Activated T-cell treated with anti-CD3 and anti-CD28 coated beads, Interleukin-2, amount 50 U/mL, for 24 hours (primary cell): ENCODE measurements around the gene ZNF622.

Source experiments
- DNase-seq: peaks from one replicate; pipeline ENCODE4 v3.0.0-alpha.2; 2020
- H3K27ac Mint-ChIP-seq: 2 replicates; pipeline ENCODE4 v1.8.0; 2020; ENCODE audit warnings: mild to moderate bottlenecking, mixed read lengths
- H3K27me3 Mint-ChIP-seq: 2 replicates; pipeline ENCODE4 v1.8.0; 2020; ENCODE audit warnings: mixed read lengths
- H3K36me3 Mint-ChIP-seq: 2 replicates; pipeline ENCODE4 v1.8.0; 2020; ENCODE audit warnings: low read depth, mixed read lengths
- H3K4me1 Mint-ChIP-seq: 2 replicates; pipeline ENCODE4 v1.8.0; 2020; ENCODE audit warnings: low read depth, mixed read lengths
- H3K4me3 Mint-ChIP-seq: 2 replicates; pipeline ENCODE4 v1.8.0; 2020; ENCODE audit warnings: mild to moderate bottlenecking, moderate library complexity, mixed read lengths
- H3K9me3 Mint-ChIP-seq: 2 replicates; pipeline ENCODE4 v1.8.0; 2020; ENCODE audit warnings: mixed read lengths

Gene ZNF622

GRCh38 chr5:16465544-16466432 is at the start of gene ZNF622:
ZNF622 (minus strand) TSS chr5:16465800; CDS start chr5:16465665, 135 bp downstream.
- peak; percentile 91 for DNase-seq
- Mint-ChIP-seq H3K4me3 (peak within 1 kb of the TSS; percentile 97), H3K4me1 (peaks cover 79% of the 10 kb centered on the region), H3K36me3 (peaks cover 70% of the 10 kb centered on the region), H3K27ac (peak within 1 kb of the TSS; percentile 94), H3K27me3 (no peaks in the 10 kb centered on the region), H3K9me3 (no peaks in the 10 kb centered on the region)

- no peak overlapping the region for H3K27ac Mint-ChIP-seq
- no peaks in the 10 kb centered on the region for H3K27me3 Mint-ChIP-seq
- H3K4me1 Mint-ChIP-seq: peaks cover 43% of the 10 kb centered on the region
- peaks cover 4% of the 10 kb centered on the region for H3K9me3 Mint-ChIP-seq
- peaks cover 7% of the 10 kb centered on the region for H3K36me3 Mint-ChIP-seq
- no peak for DNase-seq
- H3K4me3 Mint-ChIP-seq: no peak overlapping the region
Observed at GRCh38 chr5:16510098-16510497, 44.5 kb upstream of the ZNF622 start.

GRCh38 chr5:16508730-16509531 is 43.3 kb upstream of the ZNF622 start:
- Mint-ChIP-seq H3K4me1 (peaks cover 47% of the 10 kb centered on the region), H3K4me3 (no peak overlapping the region), H3K27me3 (no peaks in the 10 kb centered on the region), H3K9me3 (peaks cover 4% of the 10 kb centered on the region), H3K27ac (no peak overlapping the region), H3K36me3 (peaks cover 18% of the 10 kb centered on the region)
- DNase-seq: no peak

- DNase-seq: no peak
- Mint-ChIP-seq H3K4me3 (no peak overlapping the region), H3K27ac (no peak overlapping the region), H3K27me3 (no peaks in the 10 kb centered on the region), H3K4me1 (peaks cover 47% of the 10 kb centered on the region), H3K9me3 (peaks cover 4% of the 10 kb centered on the region), H3K36me3 (peaks cover 19% of the 10 kb centered on the region)
Observed at GRCh38 chr5:16507716-16508115, 42.1 kb upstream of the ZNF622 start.

- Mint-ChIP-seq H3K4me1 (peaks cover 31% of the 10 kb centered on the region), H3K4me3 (no peak overlapping the region), H3K27me3 (no peaks in the 10 kb centered on the region), H3K27ac (no peak overlapping the region), H3K9me3 (no peaks in the 10 kb centered on the region), H3K36me3 (peaks cover 19% of the 10 kb centered on the region)
- no peak for DNase-seq
Observed at GRCh38 chr5:16505904-16506303, 40.3 kb upstream of the ZNF622 start.

- no peak overlapping the region for H3K4me3 Mint-ChIP-seq
- H3K27me3 Mint-ChIP-seq: no peaks in the 10 kb centered on the region
- no peak for DNase-seq
- peaks cover 19% of the 10 kb centered on the region for H3K36me3 Mint-ChIP-seq
- H3K27ac Mint-ChIP-seq: no peak overlapping the region
- peaks cover 29% of the 10 kb centered on the region for H3K4me1 Mint-ChIP-seq
- no peaks in the 10 kb centered on the region for H3K9me3 Mint-ChIP-seq
Observed at GRCh38 chr5:16505140-16505891, 39.7 kb upstream of the ZNF622 start.

DNA sequence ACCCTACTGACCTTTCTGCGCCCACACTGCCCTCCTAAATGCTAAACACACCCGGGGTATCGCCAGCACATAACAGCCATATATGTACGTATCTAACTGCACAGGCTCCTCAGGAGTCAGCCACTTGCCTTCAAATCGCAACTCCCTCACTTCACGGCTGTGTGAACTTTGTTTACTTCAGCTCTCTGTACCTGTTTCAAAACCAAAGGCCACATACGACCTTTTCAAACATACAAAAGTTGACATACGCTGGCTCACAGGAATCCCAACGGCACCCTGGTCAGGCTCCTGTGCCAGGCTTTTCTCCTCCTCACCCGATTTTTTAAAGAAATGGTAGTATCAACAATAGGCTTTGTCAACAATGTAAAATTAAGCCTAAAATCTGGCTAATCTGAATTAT is 39.0 kb upstream of the ZNF622 start:
- Mint-ChIP-seq H3K4me3 (no peak overlapping the region), H3K27me3 (no peaks in the 10 kb centered on the region), H3K36me3 (peaks cover 21% of the 10 kb centered on the region), H3K27ac (no peak overlapping the region), H3K9me3 (no peaks in the 10 kb centered on the region), H3K4me1 (peaks cover 25% of the 10 kb centered on the region)
- no peak for DNase-seq

- Mint-ChIP-seq H3K4me1 (peaks cover 15% of the 10 kb centered on the region), H3K27ac (no peak overlapping the region), H3K9me3 (peaks cover 8% of the 10 kb centered on the region), H3K36me3 (peaks cover 33% of the 10 kb centered on the region), H3K4me3 (no peak overlapping the region), H3K27me3 (no peaks in the 10 kb centered on the region)
- no peak for DNase-seq
Observed at GRCh38 chr5:16502866-16503265, 37.3 kb upstream of the ZNF622 start.

DNA sequence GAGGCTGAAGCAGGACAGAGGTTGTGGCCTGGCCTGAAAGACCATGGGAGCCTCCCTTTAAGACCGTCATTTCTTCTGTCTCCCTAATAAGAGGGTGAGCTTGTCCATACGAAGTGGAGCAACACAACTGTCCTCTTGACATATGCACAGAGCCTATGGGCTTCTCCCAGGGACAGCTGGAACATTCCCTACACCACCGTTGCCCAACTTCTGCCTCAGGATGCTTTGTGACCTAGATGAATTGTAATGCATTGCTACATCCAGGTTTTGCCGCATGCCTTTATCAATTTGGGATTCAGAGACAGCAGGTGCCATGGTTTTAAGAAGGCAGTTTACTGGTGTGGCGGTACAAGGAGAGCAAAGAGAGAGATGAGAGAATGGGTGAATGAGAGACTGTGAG is 34.4 kb upstream of the ZNF622 start:
- no peak overlapping the region for H3K27ac Mint-ChIP-seq
- no peak for DNase-seq
- H3K4me1 Mint-ChIP-seq: peaks cover 9% of the 10 kb centered on the region
- H3K27me3 Mint-ChIP-seq: no peaks in the 10 kb centered on the region
- H3K4me3 Mint-ChIP-seq: no peak overlapping the region
- H3K9me3 Mint-ChIP-seq: peaks cover 30% of the 10 kb centered on the region
- H3K36me3 Mint-ChIP-seq: peaks cover 44% of the 10 kb centered on the region

DNA sequence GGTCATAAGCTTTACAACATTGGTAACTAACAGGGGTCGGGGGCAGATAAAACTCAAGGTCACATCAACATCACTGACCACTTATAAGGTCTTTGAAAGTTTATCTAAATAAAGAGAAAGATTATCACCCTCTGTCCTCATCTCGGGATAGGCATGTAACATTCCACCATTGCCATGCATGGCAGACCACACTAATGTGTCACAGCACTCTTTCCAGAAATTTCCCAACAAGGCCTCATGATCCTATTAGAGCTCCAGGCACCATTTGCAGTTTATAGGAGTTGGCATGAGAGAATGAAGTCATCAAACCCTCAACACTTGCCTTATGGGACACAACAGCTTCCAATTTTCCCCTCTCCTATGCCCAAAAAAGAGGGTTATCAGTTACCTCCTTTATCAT is 31.9 kb upstream of the ZNF622 start:
- no peak overlapping the region for H3K4me3 Mint-ChIP-seq
- DNase-seq: no peak
- H3K4me1 Mint-ChIP-seq: peaks cover 17% of the 10 kb centered on the region
- H3K9me3 Mint-ChIP-seq: peaks cover 39% of the 10 kb centered on the region
- no peaks in the 10 kb centered on the region for H3K27me3 Mint-ChIP-seq
- H3K27ac Mint-ChIP-seq: no peak overlapping the region
- peaks cover 42% of the 10 kb centered on the region for H3K36me3 Mint-ChIP-seq

DNA sequence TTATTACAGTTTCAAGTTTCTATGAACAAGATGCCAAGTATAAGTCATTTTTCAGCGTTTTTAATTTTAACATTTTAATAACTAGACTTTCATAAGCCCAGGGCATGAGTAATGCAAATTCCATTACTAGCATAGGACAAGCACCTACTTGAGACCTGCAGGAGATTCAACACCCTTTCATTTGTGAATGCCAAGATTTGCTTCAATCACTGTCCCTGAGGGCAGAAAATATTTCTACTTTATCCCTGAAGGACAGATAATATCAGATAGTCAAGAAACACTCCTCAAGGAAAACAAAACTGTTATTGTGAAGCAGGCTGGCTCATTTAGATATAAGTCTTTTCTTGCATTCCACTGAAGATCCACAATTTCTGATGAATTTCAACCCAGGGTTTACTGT is 27.7 kb upstream of the ZNF622 start:
- no peak for DNase-seq
- Mint-ChIP-seq H3K27me3 (no peaks in the 10 kb centered on the region), H3K36me3 (peaks cover 30% of the 10 kb centered on the region), H3K9me3 (peaks cover 34% of the 10 kb centered on the region), H3K4me1 (peaks cover 36% of the 10 kb centered on the region), H3K4me3 (no peak overlapping the region), H3K27ac (no peak overlapping the region)

DNA sequence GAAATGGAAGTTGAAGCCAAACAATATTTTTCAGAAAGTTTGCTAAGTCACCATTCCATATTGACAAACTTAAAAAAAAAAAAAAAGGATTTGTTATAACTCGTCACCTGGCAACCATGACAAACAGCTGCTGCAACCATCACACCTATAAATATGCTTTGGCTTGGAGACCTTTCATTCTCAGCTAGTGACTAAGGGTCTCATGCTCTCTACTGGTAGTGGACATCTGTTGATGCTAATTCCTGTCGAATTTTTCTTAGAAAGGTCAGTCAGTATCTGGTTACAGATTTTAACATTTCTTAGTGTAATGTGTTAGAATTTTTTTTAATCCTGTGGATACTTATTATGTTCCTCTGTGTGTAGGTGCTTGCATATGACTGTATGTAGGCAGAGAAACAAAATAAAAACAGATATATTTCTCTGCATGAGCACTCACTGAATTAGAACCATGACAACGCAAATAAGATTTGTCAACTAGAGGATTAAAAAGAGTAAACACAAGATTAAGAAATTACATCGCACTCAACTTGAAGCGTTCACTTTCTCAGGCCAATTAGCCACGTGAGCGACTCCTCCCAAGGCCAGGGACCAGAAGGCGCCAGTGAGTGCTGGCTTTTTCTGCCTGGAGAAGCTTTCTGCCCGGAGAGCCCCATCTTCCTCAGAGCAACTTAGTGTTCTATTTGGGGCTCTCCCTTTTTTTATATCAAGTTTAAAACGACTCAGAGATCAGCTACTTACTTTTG is 27.0 kb upstream of the ZNF622 start:
- H3K4me3 Mint-ChIP-seq: no peak overlapping the region

GRCh38 chr5:16490911-16491310 is 25.3 kb upstream of the ZNF622 start:
- H3K27ac Mint-ChIP-seq: no peak overlapping the region
- H3K27me3 Mint-ChIP-seq: no peaks in the 10 kb centered on the region
- H3K36me3 Mint-ChIP-seq: peaks cover 10% of the 10 kb centered on the region
- peaks cover 12% of the 10 kb centered on the region for H3K9me3 Mint-ChIP-seq
- peaks cover 46% of the 10 kb centered on the region for H3K4me1 Mint-ChIP-seq
- DNase-seq: no peak
- H3K4me3 Mint-ChIP-seq: no peak overlapping the region

More for the DNA sequence above, 27.0 kb upstream of the ZNF622 start:
- H3K4me1 Mint-ChIP-seq: peaks cover 36% of the 10 kb centered on the region
- no peak overlapping the region for H3K27ac Mint-ChIP-seq
- no peak for DNase-seq
- H3K36me3 Mint-ChIP-seq: peaks cover 23% of the 10 kb centered on the region
- H3K27me3 Mint-ChIP-seq: no peaks in the 10 kb centered on the region
- peaks cover 28% of the 10 kb centered on the region for H3K9me3 Mint-ChIP-seq

GRCh38 chr5:16489322-16489791 is 23.8 kb upstream of the ZNF622 start:
- Mint-ChIP-seq H3K27me3 (no peaks in the 10 kb centered on the region), H3K4me3 (no peak overlapping the region), H3K9me3 (peaks cover 3% of the 10 kb centered on the region), H3K36me3 (peaks cover 2% of the 10 kb centered on the region), H3K27ac (no peak overlapping the region), H3K4me1 (peaks cover 39% of the 10 kb centered on the region)
- DNase-seq: no peak
